Upper lobe of right lung (tissue), 1 donor: ENCODE data around the gene RITA1. TPM values are rescaled to one million over a fixed set of nuclear protein-coding genes. Genes with fewer than 3 reads are reported as not detected.
A peak's percentile ranks its signal among the peaks of the same experiment; 100 is the strongest.

Experiments used
- ATAC-seq: fragments of 200-7000 bp; cut with Tn5 transposase; one replicate; pipeline ENCODE4 v1.9.1; 2020; ENCODE audit warnings: mild to moderate bottlenecking, moderate library complexity
- DNase-seq: peaks from one replicate; pipeline ENCODE4 v3.0.0-alpha.2; 2020
- H3K27ac ChIP-seq: fragments of 200-600 bp; one replicate; pipeline ENCODE4 v1.8.0; 2022
- H3K27me3 ChIP-seq: fragments of 200-600 bp; one replicate; pipeline ENCODE4 v1.8.0; 2022; ENCODE audit warnings: mild to moderate bottlenecking
- H3K36me3 ChIP-seq: fragments of 200-600 bp; one replicate; pipeline ENCODE4 v1.8.0; 2022
- H3K4me1 ChIP-seq: fragments of 200-600 bp; one replicate; pipeline ENCODE4 v1.8.0; 2022
- H3K4me3 ChIP-seq: fragments of 200-600 bp; one replicate; pipeline ENCODE4 v1.8.0; 2022; ENCODE audit warnings: mild to moderate bottlenecking
- H3K9me3 ChIP-seq: fragments of 200-600 bp; one replicate; pipeline ENCODE4 v1.8.0; 2022
- intact Hi-C: fragments of 100-400 bp; cut with DNase I; formaldehyde crosslinking; loops from one replicate; pipeline ENCODE4 v1.11.0; 2022
- total RNA-seq: library from RNA; stranded (reverse); fragmentation: NEBNext Ultra II Directional; extraction: Animal tissue kit (Norgen Biotek cat#: 25700); gene quantifications from one replicate; pipeline ENCODE4 v1.2.1, GENCODE V29; 2021
- TF ChIP-seq, protein P1 (sequence below): fragments of 200-600 bp; IDR thresholded peaks from one replicate; pipeline ENCODE4 v1.8.0; 2022; ENCODE audit warnings: antibody characterized with exemption
- donor health status: DM: no; HTN: yes; CAD: no; lungs with severe emphysema.

RITA1 gene
- total RNA-seq, 1 donor from 2014 or later = 16.4 TPM

DNA sequence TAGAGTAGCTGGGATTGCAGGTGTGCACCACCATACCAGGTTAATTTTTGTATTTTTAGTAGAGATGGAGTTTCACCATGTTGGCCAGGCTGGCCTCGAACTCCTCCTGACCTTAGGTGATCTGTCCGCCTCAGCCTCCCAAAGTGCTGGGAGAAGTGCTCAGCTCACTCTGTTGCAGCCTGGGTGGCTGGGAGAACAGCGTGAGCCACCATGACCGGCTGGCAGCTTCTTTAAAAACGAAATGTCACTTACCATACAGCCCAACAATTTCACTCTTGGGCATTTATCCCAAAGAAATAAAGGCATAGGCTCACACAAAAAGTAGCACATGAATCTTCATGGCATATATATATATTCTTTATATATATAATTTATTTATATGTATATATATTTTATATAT, 40.7 kb upstream of the RITA1 start:
- no peak overlapping the region for H3K27ac ChIP-seq
- intact Hi-C loops = no loop called here
- H3K4me3 ChIP-seq = no peak overlapping the region
- DNase-seq (no peak), ATAC-seq (no peak)
- H3K27me3 ChIP-seq = peaks cover 2% of the 10 kb centered on the region
- peaks cover 5% of the 10 kb centered on the region for H3K4me1 ChIP-seq
- no peaks in the 10 kb centered on the region for H3K9me3 ChIP-seq
- TF ChIP-seq, protein P1, sequence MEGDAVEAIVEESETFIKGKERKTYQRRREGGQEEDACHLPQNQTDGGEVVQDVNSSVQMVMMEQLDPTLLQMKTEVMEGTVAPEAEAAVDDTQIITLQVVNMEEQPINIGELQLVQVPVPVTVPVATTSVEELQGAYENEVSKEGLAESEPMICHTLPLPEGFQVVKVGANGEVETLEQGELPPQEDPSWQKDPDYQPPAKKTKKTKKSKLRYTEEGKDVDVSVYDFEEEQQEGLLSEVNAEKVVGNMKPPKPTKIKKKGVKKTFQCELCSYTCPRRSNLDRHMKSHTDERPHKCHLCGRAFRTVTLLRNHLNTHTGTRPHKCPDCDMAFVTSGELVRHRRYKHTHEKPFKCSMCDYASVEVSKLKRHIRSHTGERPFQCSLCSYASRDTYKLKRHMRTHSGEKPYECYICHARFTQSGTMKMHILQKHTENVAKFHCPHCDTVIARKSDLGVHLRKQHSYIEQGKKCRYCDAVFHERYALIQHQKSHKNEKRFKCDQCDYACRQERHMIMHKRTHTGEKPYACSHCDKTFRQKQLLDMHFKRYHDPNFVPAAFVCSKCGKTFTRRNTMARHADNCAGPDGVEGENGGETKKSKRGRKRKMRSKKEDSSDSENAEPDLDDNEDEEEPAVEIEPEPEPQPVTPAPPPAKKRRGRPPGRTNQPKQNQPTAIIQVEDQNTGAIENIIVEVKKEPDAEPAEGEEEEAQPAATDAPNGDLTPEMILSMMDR = no peak
- H3K36me3 ChIP-seq = no peaks in the 10 kb centered on the region

DNA sequence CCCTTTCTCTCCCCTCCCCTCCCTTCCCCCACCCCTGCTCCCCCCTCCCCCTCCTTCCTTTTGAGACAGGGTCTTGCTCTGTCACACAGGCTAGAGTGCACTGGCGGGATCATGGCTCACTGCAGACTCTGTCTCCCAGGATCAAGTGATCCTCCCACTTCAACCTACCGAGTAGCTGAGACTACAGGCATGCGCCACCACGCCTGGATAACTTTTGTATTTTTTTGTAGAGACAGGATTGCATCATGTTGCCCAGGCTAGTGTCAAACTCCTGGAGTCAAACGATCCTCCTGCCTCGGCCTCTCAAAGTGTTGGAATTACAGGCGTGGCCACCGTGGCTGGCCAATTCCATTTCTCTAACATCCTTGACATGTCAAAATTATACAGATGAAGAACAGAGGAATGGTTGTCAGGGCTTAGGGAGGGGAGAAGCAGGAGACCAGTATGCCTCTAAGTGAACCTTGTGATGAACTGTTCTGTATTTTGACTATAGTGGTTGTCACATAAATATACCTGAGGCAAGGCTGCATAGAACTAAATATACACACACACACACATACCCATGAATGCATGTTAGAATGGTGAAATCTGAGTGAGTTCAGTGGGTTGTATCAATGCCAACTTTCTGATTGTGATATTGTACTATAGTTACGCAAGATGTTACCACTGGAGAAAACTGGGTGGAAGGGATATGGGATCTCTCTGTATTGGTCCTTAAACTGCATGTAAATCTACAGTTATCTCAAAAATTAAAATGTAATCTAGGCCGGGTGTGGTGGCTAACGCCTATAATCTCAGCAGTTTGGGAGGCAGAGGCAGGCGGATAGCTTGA, 39.6 kb upstream of the RITA1 start:
- ATAC-seq = no peak
- H3K9me3 ChIP-seq = no peaks in the 10 kb centered on the region
- no peak overlapping the region for H3K4me3 ChIP-seq
- H3K36me3 ChIP-seq = no peaks in the 10 kb centered on the region
- intact Hi-C loops = no loop called here
- TF ChIP-seq, protein P1 = no peak
- H3K27me3 ChIP-seq = peaks cover 14% of the 10 kb centered on the region
- H3K4me1 ChIP-seq = peaks cover 6% of the 10 kb centered on the region
- DNase-seq = no peak
- H3K27ac ChIP-seq = no peak overlapping the region

DNA sequence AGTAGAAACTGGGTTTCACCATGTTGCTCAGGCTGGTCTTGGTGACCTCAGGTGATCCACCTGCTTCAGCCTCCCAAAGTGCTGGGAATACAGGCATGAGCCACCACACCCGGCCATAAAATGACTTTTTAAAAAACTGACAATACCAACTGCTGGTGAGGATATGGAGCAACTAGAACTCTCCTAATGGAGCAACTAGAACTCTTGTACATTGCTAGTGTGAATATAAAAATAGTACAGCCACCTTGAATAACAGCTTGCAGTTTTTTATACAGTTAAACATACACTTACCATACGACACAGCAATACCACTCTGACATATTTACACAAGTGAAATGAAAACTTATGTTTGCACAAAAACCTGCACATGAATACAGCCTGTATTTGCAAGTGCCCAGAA, 38.5 kb upstream of the RITA1 start:
- DNase-seq (no peak), ATAC-seq (no peak)
- peaks cover 6% of the 10 kb centered on the region for H3K4me1 ChIP-seq
- H3K9me3 ChIP-seq = no peaks in the 10 kb centered on the region
- intact Hi-C loops = no loop called here
- H3K27ac ChIP-seq = no peak overlapping the region
- H3K27me3 ChIP-seq = peaks cover 24% of the 10 kb centered on the region
- H3K36me3 ChIP-seq = no peaks in the 10 kb centered on the region
- H3K4me3 ChIP-seq = no peak overlapping the region
- TF ChIP-seq, protein P1 = no peak

DNA sequence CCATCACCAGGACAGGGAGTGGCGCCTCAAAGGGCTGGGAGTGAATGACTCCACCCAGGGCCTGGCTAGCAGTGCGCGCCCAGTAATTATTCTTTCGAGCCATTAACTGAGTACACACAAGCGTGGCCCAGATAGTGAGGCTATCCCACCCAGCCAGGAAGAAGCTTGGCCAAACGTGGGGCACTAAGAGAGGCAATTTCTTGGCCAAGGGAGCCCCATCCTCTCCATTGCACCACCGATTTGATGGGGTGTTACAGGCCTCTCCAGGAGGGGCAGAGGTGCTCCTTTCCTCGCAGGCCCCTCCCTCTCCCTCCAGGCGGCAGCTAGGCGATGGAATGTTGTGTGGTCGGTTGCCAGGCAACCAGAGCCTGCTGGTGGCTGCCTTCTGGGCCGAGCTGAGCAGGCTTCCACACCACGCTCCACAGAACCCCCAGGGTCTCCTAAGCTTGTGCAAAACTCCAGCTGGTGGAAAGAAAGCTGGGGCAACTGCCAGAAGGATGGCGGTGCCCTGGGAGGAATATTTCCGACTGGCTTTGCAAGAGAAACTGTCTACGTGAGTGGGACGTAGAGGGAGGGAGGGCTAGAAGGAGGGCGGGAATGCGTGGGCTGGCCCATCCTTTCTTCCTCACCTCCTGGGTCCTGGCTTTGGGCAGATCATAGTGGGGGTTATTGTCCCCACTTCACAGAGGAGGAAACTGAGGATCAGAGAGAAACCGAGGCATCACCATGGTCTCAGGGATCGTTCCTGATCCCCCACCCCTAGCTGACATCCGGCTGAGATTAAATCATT, 36.0 kb upstream of the RITA1 start, which contains the start of gene CFAP73:
Gene CFAP73, plus strand, starts transcription at position 364 of the 790 bp plus-strand sequence. Its CDS starts 134 bp downstream, at position 498.
- TF ChIP-seq, protein P1 = no peak
- ATAC-seq (peak; percentile 52), DNase-seq (peak; percentile 72)
- intact Hi-C loops = no loop called here
- no peak within 1 kb of the TSS for H3K4me3 ChIP-seq
- peaks cover 47% of the 10 kb centered on the region for H3K27me3 ChIP-seq
- peaks cover 15% of the 10 kb centered on the region for H3K4me1 ChIP-seq
- no peak within 1 kb of the TSS for H3K27ac ChIP-seq
- no peaks in the 10 kb centered on the region for H3K9me3 ChIP-seq
- no peaks in the 10 kb centered on the region for H3K36me3 ChIP-seq

DNA sequence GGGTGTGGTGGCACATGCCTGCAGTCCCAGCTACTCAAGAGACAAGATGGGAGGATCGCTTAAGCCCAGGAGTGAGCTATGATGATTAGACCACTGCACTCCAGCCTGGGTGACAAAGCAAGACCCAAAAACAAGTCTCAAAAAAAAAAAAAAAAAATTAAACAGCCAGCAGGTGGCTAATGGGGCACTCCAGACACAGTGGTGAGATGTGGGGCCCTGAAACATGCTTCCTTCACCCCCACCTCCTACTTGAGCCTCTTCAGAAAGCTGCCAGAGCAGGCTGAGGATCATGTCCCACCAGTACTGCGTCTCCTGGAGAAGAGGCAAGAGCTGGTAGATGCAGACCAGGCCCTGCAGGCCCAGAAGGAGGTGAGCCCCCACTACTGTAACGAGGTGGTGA, 33.9 kb upstream of the RITA1 start:
- Histone ChIP-seq H3K4me3 (no peak overlapping the region), H3K9me3 (no peaks in the 10 kb centered on the region), H3K36me3 (no peaks in the 10 kb centered on the region), H3K27me3 (peaks cover 62% of the 10 kb centered on the region), H3K4me1 (peaks cover 18% of the 10 kb centered on the region), H3K27ac (no peak overlapping the region)
- DNase-seq (no peak), ATAC-seq (no peak)
- TF ChIP-seq, protein P1 = no peak
- intact Hi-C loops = no loop called here
